ENCODE measurements around the gene RUSC2.
"Not testable (repeated sequence)": the region's sequence is repeated elsewhere in the genome, so short reads cannot be mapped to it uniquely, and the experiment has no call there.

Gene RUSC2

GRCh38 chr9:35523556-35523955 is 33.6 kb downstream of the RUSC2 start:
- peak; percentile 24 for DNase-seq (ENCODE audit: low read depth)

- peak; percentile 86 for DNase-seq (ENCODE audit: low read depth)
These were observed 36.3 kb downstream of the RUSC2 start for GRCh38 chr9:35526087-35526801.

GRCh38 chr9:35529161-35529823 is 39.4 kb downstream of the RUSC2 start:
- peak; percentile 46 for DNase-seq (ENCODE audit: low read depth)

- DNase-seq (ENCODE audit: low read depth) = peak; percentile 63
These were observed 43.5 kb downstream of the RUSC2 start for GRCh38 chr9:35533398-35533797.

GRCh38 chr9:35534921-35535320 is 45.0 kb downstream of the RUSC2 start:
- DNase-seq (ENCODE audit: low read depth) = not testable (repeated sequence)

GRCh38 chr9:35537913-35538312 is 48.0 kb downstream of the RUSC2 start:
- DNase-seq (ENCODE audit: low read depth) = no peak

GRCh38 chr9:35538361-35539234 is 48.7 kb downstream of the RUSC2 start:
- DNase-seq (ENCODE audit: low read depth) = peak; percentile 94
